ENCODE results near the gene CGNL1.

GRCh38 chr15:57555270-57555669 lies 179.0 kb downstream of the CGNL1 start:
- no peak for TF ChIP-seq CTCF (IDR thresholded peaks at IDR 0.05; ENCODE audit: poor library complexity)
- no peak for TF ChIP-seq EZH2phosphoT487 (IDR thresholded peaks at IDR 0.05; ENCODE audit: low read depth, severe bottlenecking, unreplicated experiment)
- no peak for TF ChIP-seq EZH2 (IDR thresholded peaks at IDR 0.05; ENCODE audit: borderline replicate concordance)

Data from hepatocyte (in vitro differentiated cells).